Measurements from ENCODE around the gene ZNF507.
A peak's percentile ranks its signal among the peaks of the same experiment; 100 is the strongest.
"Not testable (repeated sequence)": the region's sequence is repeated elsewhere in the genome, so short reads cannot be mapped to it uniquely, and the experiment has no call there.

The ZNF507 gene

DNA sequence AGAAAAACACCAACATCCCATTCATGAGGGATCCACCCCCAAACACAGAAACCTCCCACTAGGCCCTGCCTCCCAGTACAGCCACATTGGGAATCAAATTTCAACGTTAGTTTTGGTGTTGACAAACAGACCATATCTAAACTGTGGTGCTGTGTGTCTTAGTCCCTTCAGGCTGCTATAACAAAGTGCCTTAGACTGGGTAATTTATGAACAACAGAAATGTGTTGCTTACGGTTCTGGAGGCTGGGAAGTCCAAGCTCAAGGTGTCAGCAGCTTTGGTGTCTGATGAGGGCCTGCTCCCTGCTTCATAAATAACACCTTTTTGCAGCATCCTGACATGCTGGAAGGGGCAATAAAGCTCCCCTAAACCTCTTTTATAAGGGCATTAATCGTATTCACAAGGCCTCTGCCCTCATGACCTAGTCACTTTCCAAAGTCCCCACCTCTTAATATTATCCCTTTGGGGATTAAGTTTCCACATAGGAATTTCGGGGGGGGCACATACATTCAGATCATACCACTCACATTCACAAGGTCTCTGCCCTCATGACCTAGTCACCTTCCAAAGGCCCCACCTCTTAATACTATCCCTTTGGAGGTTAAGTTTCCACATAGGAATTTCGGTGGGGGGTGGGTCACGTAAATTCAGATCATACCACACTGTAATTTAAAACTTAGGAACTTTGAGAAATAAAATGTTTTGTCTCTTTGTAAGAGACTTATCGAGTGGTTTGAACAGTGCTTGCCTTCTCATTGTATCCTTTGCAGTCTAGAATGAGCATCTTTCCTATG is 27.5 kb downstream of the ZNF507 start:
- DNase-seq: no peak

- peak; percentile 28 for DNase-seq
Observed at GRCh38 chr19:32373585-32374295, 28.3 kb downstream of the ZNF507 start.

GRCh38 chr19:32374362-32374761 is 29.0 kb downstream of the ZNF507 start:
- not testable (repeated sequence) for DNase-seq

- not testable (repeated sequence) for DNase-seq
Observed at GRCh38 chr19:32377088-32377487, 31.7 kb downstream of the ZNF507 start.

DNA sequence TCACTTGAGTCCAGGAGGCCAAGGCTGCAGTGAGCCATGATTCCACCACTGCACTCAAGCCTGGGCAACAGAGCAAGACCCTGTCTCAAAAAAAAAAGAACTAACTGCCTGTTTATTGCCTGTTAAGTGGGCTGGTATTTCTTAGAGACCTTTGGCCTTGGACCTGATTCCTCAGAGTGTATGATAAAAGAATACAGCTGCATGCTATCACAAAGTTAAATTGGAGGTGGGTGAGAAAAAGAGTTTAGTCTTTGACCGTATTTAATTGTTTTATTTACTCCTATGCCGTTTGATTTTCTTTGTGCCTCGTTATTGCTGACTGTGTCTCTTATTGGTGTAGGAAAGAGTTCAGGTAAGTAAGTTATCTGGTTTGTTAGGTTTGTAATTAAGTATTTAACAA is 34.9 kb downstream of the ZNF507 start:
- no peak for DNase-seq

- no peak for DNase-seq
Observed at GRCh38 chr19:32387701-32388392, 42.4 kb downstream of the ZNF507 start.

- no peak for DNase-seq
Observed at GRCh38 chr19:32388393-32388855, 43.0 kb downstream of the ZNF507 start.

- no peak for DNase-seq
Observed at GRCh38 chr19:32392901-32393300, 47.5 kb downstream of the ZNF507 start.

DNA sequence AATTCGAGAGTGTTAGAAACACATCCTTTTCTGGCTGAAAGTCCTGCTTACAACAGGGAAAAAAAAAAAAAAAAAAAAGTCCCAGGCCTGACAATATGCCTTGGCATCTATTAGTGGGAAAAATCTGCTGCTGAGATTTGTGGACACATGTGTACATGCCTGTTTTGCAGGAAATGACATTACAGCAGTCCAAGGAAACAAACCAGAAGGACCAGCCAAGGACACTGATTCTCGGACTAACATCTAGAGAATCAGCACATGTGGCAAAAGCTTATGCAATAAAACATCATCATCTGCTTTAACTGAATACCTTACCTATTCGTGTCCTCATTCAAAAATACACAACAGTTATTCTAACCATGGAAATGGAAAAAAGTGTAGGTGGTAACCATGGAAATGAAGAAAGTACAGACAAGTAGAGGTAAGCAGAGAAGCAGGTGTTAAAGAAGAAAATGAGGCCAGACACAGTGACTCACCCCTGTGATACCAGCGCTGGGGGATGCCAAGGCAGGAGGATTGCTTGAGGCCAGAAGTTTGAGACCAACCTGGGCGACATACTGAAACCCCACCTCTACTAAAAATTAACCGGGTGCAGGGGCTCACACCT is 50.7 kb downstream of the ZNF507 start:
- DNase-seq: no peak

- DNase-seq: no peak
Observed at GRCh38 chr19:32397671-32398101, 52.3 kb downstream of the ZNF507 start.

- no peak for DNase-seq
Observed at GRCh38 chr19:32401992-32402391, 56.6 kb downstream of the ZNF507 start.

GRCh38 chr19:32403291-32403995 is 58.0 kb downstream of the ZNF507 start:
- DNase-seq: no peak

GRCh38 chr19:32404213-32404932 is 59.0 kb downstream of the ZNF507 start:
- no peak for DNase-seq

- DNase-seq: no peak
Observed at GRCh38 chr19:32404933-32405430, 59.6 kb downstream of the ZNF507 start.

- peak; percentile 75 for DNase-seq
Observed at GRCh38 chr19:32405431-32406160, 60.2 kb downstream of the ZNF507 start, which contains the start of gene DPY19L3. Gene DPY19L3 (plus strand): TSS chr19:32405770. CDS start chr19:32408254, 2,484 bp downstream.

DNA sequence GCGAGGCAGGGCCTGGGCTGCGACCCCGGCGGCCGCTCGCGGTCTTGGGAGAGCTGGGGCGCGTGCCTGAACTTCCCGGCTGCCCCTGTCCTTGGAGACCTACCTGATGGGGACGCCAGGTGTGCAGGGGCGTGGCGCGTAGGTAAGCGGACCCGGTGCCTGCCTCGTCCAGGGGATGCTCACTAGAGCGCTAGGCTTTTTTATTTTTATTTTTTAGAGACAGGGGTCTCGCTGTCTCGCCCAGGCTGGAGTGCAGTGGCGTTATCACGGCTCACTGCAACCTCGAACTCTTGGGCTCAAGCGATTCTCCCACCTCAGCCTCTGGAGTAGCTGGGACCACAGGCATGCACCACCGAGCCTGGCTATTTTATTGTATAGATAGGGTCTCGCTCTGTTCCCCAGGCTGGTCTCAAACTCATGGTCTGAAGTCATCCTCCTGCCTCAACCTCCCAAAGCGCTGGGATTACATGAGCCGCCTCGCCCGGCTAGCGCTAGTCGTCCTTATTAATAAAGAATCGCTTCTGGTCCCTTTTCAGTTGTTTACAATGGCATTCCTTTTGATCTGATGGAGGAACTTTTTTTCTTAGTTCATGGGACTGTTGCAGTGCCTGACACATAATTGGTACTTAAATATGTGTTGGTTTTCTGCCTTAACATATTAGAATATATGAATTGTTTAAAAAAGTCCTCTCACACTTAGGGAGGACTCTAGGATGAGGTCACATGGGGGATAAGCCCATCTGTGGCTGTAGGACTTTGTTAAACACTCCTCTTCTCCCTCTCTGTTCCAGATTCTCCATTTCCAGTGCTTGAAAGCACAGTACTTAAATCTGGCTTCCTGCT is 61.0 kb downstream of the ZNF507 start:
- no peak for DNase-seq

DNA sequence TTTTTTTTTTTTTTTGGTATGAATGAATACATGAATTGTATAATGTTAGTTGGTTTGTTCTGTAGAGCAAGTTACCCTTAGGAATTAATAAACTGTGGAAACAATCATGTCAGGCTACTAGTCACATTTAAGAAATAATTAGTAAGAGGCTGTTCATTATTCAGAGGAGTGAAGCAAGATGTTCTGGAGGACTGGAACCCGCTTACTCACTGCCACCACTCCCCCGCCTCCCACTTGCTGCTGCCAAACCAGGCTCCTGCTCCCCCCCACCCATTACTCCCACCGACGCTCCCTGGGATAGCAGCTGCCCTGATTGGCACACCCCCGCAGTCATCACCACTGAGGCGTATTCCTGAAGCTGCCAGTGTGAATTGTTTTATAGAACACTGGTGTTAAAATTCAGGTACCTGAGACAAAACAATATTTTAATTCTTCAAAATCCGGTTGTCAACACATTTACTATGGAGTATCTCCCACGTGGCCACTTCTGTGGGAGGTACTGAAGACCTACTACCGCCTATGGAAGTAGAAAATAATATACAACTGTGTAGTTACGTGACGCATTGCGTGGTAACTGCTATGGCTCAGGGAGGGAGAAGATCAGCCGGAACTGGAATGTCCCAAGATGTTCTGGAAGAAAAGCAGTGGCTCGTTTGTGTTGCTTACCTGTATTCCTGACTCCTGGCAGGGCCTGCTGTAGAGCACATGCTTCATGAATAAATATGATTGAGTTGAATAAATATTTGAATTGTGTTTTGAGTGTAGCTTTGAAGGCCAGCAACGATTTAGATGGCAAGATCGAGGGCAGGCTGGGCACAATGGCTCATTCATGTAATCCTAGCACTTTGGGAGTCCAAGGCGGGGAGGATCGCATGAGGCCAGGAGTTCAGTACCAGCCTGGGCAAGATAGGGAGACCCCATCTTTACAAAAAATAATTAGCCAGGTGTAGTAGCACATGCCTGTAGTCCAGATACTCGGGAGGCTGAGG is 61.9 kb downstream of the ZNF507 start:
- no peak for DNase-seq

- DNase-seq: no peak
Observed at GRCh38 chr19:32415246-32415645, 69.8 kb downstream of the ZNF507 start.

Data from NCI-H2107 (cell line).